Osteoblast (primary cell): ENCODE data around the gene SLC12A3. TPM values are rescaled to one million over a fixed set of nuclear protein-coding genes. Genes with fewer than 3 reads are reported as not detected.
"Not testable (repeated sequence)": the region's sequence is repeated elsewhere in the genome, so short reads cannot be mapped to it uniquely, and the experiment has no call there.

Source experiments
- DNase-seq: peaks from one replicate; pipeline ENCODE4 v3.0.0; 2011; ENCODE audit warnings: low spot score, mixed read lengths; ENCODE audit not compliant: insufficient read length; ENCODE audit errors: missing footprints
- H2AFZ ChIP-seq: 2 replicates; pipeline ENCODE4 v1.6.0; 2011; ENCODE audit warnings: mild to moderate bottlenecking, low read length
- H3K27ac ChIP-seq: 2 replicates; pipeline ENCODE4 v1.5.1; 2011; ENCODE audit warnings: mild to moderate bottlenecking, low read depth, low read length, moderate library complexity
- H3K27me3 ChIP-seq: 2 replicates; pipeline ENCODE4 v1.6.0; 2012; ENCODE audit warnings: mild to moderate bottlenecking, control low read depth, inconsistent platforms, low read length, moderate library complexity; ENCODE audit not compliant: insufficient read depth
- H3K36me3 ChIP-seq: 2 replicates; pipeline ENCODE4 v1.5.1; 2011; ENCODE audit warnings: mild to moderate bottlenecking, low read length, control low read depth, moderate library complexity; ENCODE audit not compliant: insufficient read depth
- H3K4me1 ChIP-seq: 2 replicates; pipeline ENCODE4 v1.5.1; 2011; ENCODE audit warnings: mild to moderate bottlenecking, low read length, control low read depth, moderate library complexity; ENCODE audit not compliant: insufficient read depth
- H3K4me2 ChIP-seq: 2 replicates; pipeline ENCODE4 v1.6.0; 2011; ENCODE audit warnings: mild to moderate bottlenecking, low read length; ENCODE audit not compliant: insufficient read depth
- H3K4me3 ChIP-seq: fragments of 200-600 bp; sonication (generic); 3 replicates; pipeline ENCODE4 v1.5.1; 2012; ENCODE audit warnings: mild to moderate bottlenecking, low read length, inconsistent platforms; ENCODE audit not compliant: insufficient read depth
- H3K79me2 ChIP-seq: 2 replicates; pipeline ENCODE4 v1.6.0; 2012; ENCODE audit warnings: mild to moderate bottlenecking, low read length, control low read depth, inconsistent platforms; ENCODE audit not compliant: insufficient read depth
- H3K9me3 ChIP-seq: 2 replicates; pipeline ENCODE4 v1.5.1; 2011; ENCODE audit warnings: low read depth, low read length, control low read depth
- H4K20me1 ChIP-seq: 2 replicates; pipeline ENCODE4 v1.6.0; 2012; ENCODE audit warnings: mild to moderate bottlenecking, low read length, control low read depth; ENCODE audit not compliant: insufficient read depth
- CTCF ChIP-seq: IDR thresholded peaks from 2 replicates; pipeline ENCODE4 v1.5.1; 2011; ENCODE audit warnings: mild to moderate bottlenecking, low read depth, low read length, moderate library complexity; ENCODE audit errors: extremely low read depth
- total RNA-seq: library from RNA; depleted of rRNA; stranded (reverse); fragments of >200 nt; gene quantifications from 2 replicates; pipeline ENCODE4 v1.2.3, GENCODE V29; 2012

SLC12A3 gene
- total RNA-seq, 1 donor, result not detected

- H3K9me3 ChIP-seq, result no peaks in the 10 kb centered on the region
- peaks cover 56% of the 10 kb centered on the region for H3K79me2 ChIP-seq
- H3K4me3 ChIP-seq, result peak overlapping the region; percentile 92
- no peak for DNase-seq
- H3K4me1 ChIP-seq, result peaks cover 30% of the 10 kb centered on the region
- H2AFZ ChIP-seq, result no peak overlapping the region
- peaks cover 54% of the 10 kb centered on the region for H3K36me3 ChIP-seq
- H3K27ac ChIP-seq, result peak overlapping the region; percentile 94
- H4K20me1 ChIP-seq, result peaks cover 45% of the 10 kb centered on the region
- H3K27me3 ChIP-seq, result no peaks in the 10 kb centered on the region
- peak overlapping the region; percentile 99 for H3K4me2 ChIP-seq
- no peak for TF ChIP-seq CTCF
Observed at GRCh38 chr16:56933828-56934598, 69.0 kb downstream of the SLC12A3 start.

GRCh38 chr16:56934599-56935145 lies 69.7 kb downstream of the SLC12A3 start:
- H3K36me3 ChIP-seq, result peaks cover 61% of the 10 kb centered on the region
- H4K20me1 ChIP-seq, result peaks cover 52% of the 10 kb centered on the region
- H3K27ac ChIP-seq, result peak overlapping the region; percentile 94

DNA sequence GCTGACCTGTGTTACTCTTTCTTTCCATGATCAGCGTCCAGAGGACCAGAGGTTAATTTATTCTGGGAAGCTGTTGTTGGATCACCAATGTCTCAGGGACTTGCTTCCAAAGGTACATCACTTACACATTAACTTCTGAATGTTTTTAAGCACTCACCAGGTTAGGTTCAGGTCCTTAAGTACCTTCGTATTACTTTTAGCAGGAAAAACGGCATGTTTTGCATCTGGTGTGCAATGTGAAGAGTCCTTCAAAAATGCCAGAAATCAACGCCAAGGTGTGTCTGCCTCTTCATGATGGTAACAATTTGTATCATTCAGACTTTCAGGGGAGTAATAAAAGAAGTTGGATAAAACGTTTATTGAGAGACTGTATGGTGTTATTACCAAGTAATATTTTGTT lies 70.2 kb downstream of the SLC12A3 start:
- H3K9me3 ChIP-seq, result no peaks in the 10 kb centered on the region
- no peaks in the 10 kb centered on the region for H3K27me3 ChIP-seq
- H3K36me3 ChIP-seq, result peaks cover 66% of the 10 kb centered on the region
- TF ChIP-seq CTCF, result no peak
- H3K27ac ChIP-seq, result peak overlapping the region; percentile 0
- H3K4me2 ChIP-seq, result peak overlapping the region; percentile 99
- H2AFZ ChIP-seq, result no peak overlapping the region
- peaks cover 57% of the 10 kb centered on the region for H4K20me1 ChIP-seq
- H3K4me3 ChIP-seq, result peak overlapping the region; percentile 92
- DNase-seq, result no peak
- H3K79me2 ChIP-seq, result peaks cover 56% of the 10 kb centered on the region
- H3K4me1 ChIP-seq, result peaks cover 30% of the 10 kb centered on the region

More at GRCh38 chr16:56934599-56935145, 69.7 kb downstream of the SLC12A3 start:
- not testable (repeated sequence) for H3K27me3 ChIP-seq, DNase-seq, H3K9me3 ChIP-seq, H2AFZ ChIP-seq
- H3K4me3 ChIP-seq, result peak overlapping the region; percentile 92
- peak overlapping the region; percentile 99 for H3K4me2 ChIP-seq
- peaks cover 56% of the 10 kb centered on the region for H3K79me2 ChIP-seq
- H3K4me1 ChIP-seq, result peaks cover 30% of the 10 kb centered on the region

GRCh38 chr16:56936491-56936890 lies 71.5 kb downstream of the SLC12A3 start:
- Histone ChIP-seq H2AFZ (no peak overlapping the region), H3K9me3 (no peaks in the 10 kb centered on the region), H4K20me1 (peaks cover 64% of the 10 kb centered on the region), H3K27ac (no peak overlapping the region), H3K27me3 (no peaks in the 10 kb centered on the region), H3K36me3 (peaks cover 79% of the 10 kb centered on the region), H3K4me1 (peaks cover 27% of the 10 kb centered on the region), H3K4me3 (peak overlapping the region; percentile 5), H3K79me2 (peaks cover 55% of the 10 kb centered on the region), H3K4me2 (no peak overlapping the region)
- TF ChIP-seq CTCF, result no peak
- no peak for DNase-seq
